Progenitor cell of endocrine pancreas (in vitro differentiated cells): ENCODE measurements around the gene REM2. TPM values are rescaled to one million over a fixed set of nuclear protein-coding genes. Genes with fewer than 3 reads are reported as not detected.

Source experiments
- DNase-seq: peaks from one replicate; pipeline ENCODE4 v3.0.0; 2021; ENCODE audit warnings: low spot score; ENCODE audit not compliant: unreplicated experiment
- H3K27ac Mint-ChIP-seq: 2 replicates; pipeline ENCODE4 v1.8.0; 2021; ENCODE audit warnings: mild to moderate bottlenecking, moderate library complexity, mixed read lengths
- H3K27me3 Mint-ChIP-seq: 2 replicates; pipeline ENCODE4 v1.8.0; 2021; ENCODE audit warnings: mixed read lengths
- H3K36me3 Mint-ChIP-seq: 2 replicates; pipeline ENCODE4 v1.8.0; 2022; ENCODE audit warnings: mixed read lengths; ENCODE audit not compliant: insufficient read depth
- H3K4me1 Mint-ChIP-seq: 2 replicates; pipeline ENCODE4 v1.8.0; 2021; ENCODE audit warnings: low read depth, mixed read lengths
- H3K4me3 Mint-ChIP-seq: 2 replicates; pipeline ENCODE4 v1.8.0; 2021; ENCODE audit warnings: low read depth, mild to moderate bottlenecking, moderate library complexity, mixed read lengths
- H3K9me3 Mint-ChIP-seq: 2 replicates; pipeline ENCODE4 v1.8.0; 2021; ENCODE audit warnings: low read depth, mixed read lengths
- CTCF ChIP-seq: fragments of 200-600 bp; sonication (generic); IDR thresholded peaks from one replicate; pipeline ENCODE4 v1.5.0; 2021; ENCODE audit warnings: antibody characterized with exemption, mild to moderate bottlenecking; ENCODE audit not compliant: unreplicated experiment
- total RNA-seq: library from RNA; stranded (reverse); gene quantifications from 2 replicates; pipeline ENCODE4 v1.2.1, GENCODE V29; 2021

The REM2 gene
- total RNA-seq, 1 donor from 2014 or later: 11.3 TPM

GRCh38 chr14:22842211-22843122 is 40.6 kb upstream of the REM2 start:
- no peak overlapping the region for H3K27ac Mint-ChIP-seq
- no peaks in the 10 kb centered on the region for H3K27me3 Mint-ChIP-seq
- peaks cover 16% of the 10 kb centered on the region for H3K36me3 Mint-ChIP-seq

GRCh38 chr14:22843123-22843925 is 39.7 kb upstream of the REM2 start:
- no peak overlapping the region for H3K27ac Mint-ChIP-seq
- H3K27me3 Mint-ChIP-seq: no peaks in the 10 kb centered on the region
- peaks cover 16% of the 10 kb centered on the region for H3K36me3 Mint-ChIP-seq
- no peak for TF ChIP-seq CTCF
- no peaks in the 10 kb centered on the region for H3K9me3 Mint-ChIP-seq
- peaks cover 9% of the 10 kb centered on the region for H3K4me1 Mint-ChIP-seq
- H3K4me3 Mint-ChIP-seq: no peak overlapping the region
- no peak for DNase-seq

More at GRCh38 chr14:22842211-22843122, 40.6 kb upstream of the REM2 start:
- Mint-ChIP-seq H3K9me3 (no peaks in the 10 kb centered on the region), H3K4me1 (peaks cover 11% of the 10 kb centered on the region), H3K4me3 (no peak overlapping the region)
- TF ChIP-seq CTCF: no peak
- DNase-seq: no peak

DNA sequence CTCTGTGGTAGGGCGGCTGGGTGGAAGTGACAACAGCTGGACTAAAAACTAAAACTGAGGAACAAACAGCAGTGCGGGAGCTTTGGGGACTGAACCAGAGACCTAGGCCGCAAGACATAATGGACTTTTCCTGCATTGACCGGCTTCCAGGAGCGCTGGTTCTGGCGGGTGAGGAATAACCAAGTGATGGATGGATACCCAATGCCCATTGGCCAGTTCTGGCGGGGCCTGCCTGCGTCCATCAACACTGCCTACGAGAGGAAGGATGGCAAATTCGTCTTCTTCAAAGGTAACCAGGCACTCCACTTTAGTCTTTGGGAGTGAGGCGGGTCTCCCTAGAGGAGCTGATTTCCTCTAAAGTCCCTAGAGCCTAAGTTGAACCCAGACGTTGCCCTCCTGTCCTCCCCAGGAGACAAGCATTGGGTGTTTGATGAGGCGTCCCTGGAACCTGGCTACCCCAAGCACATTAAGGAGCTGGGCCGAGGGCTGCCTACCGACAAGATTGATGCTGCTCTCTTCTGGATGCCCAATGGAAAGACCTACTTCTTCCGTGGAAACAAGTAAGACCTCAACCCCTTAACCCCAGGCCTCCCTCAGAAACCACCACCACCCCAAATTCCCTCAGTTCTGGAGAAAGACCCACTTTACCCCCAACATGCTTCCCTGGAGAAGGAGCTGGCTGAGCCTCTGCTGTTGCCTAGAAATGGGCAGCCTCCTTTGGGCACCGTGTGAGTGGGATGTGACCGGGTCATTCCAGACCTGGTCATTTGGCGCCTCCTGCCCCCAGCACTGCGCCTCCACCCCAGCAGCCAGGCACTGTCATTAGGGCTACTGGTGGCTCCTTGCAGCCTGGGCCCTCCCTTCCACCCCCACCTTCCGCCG is 38.6 kb upstream of the REM2 start:
- Mint-ChIP-seq H3K9me3 (no peaks in the 10 kb centered on the region), H3K36me3 (peaks cover 16% of the 10 kb centered on the region), H3K27me3 (no peaks in the 10 kb centered on the region), H3K4me1 (peaks cover 2% of the 10 kb centered on the region), H3K27ac (no peak overlapping the region), H3K4me3 (no peak overlapping the region)
- no peak for TF ChIP-seq CTCF
- no peak for DNase-seq

GRCh38 chr14:22845103-22845394 is 38.0 kb upstream of the REM2 start:
- no peak for TF ChIP-seq CTCF
- no peak overlapping the region for H3K27ac Mint-ChIP-seq
- H3K4me1 Mint-ChIP-seq: peaks cover 2% of the 10 kb centered on the region
- no peak for DNase-seq
- no peak overlapping the region for H3K4me3 Mint-ChIP-seq
- no peaks in the 10 kb centered on the region for H3K9me3 Mint-ChIP-seq
- H3K36me3 Mint-ChIP-seq: peaks cover 16% of the 10 kb centered on the region
- no peaks in the 10 kb centered on the region for H3K27me3 Mint-ChIP-seq
